HEK293 (cell line): ENCODE results near the gene USP24.

Experiments
- CTCF ChIA-PET: fragments of 350-600 bp; formaldehyde crosslinking; extraction: SDS; loops from one replicate; lab custom pipeline; 2021; ENCODE audit warnings: antibody characterized with exemption; lab: Yijun Ruan, JAX
- POLR2A ChIA-PET: fragments of 300-600 bp; formaldehyde crosslinking; extraction: SDS; loops from one replicate; lab custom pipeline; 2020; ENCODE audit warnings: antibody characterized with exemption, inconsistent platforms; lab: Yijun Ruan, JAX
- H3K27ac ChIP-seq: fragments of 200-500 bp; sonication (Bioruptor generic); 2 replicates; pipeline ENCODE4 v1.5.1; 2014; ENCODE audit warnings: low read depth, low read length, control low read depth, inconsistent platforms; ENCODE audit errors: extremely low read depth
- H3K36me3 ChIP-seq, 2 experiments: fragments of 200-500 bp in 1 of 2; sonication (Bioruptor generic) in 1 of 2; 1 replicate in 1 of 2; 2 replicates in 1 of 2; pipeline ENCODE4 v1.5.1; 2014 to 2017; ENCODE audit warnings: inconsistent platforms in 2 of 2, low read length in 2 of 2; ENCODE audit not compliant: control insufficient read depth in 2 of 2, insufficient read depth in 1 of 2
- H3K4me1 ChIP-seq: fragments of 200-500 bp; sonication (Bioruptor generic); 2 replicates; pipeline ENCODE4 v1.5.1; 2014; ENCODE audit warnings: mild to moderate bottlenecking, low read length, inconsistent platforms; ENCODE audit not compliant: control insufficient read depth, insufficient read depth
- H3K4me3 ChIP-seq: 2 replicates; pipeline ENCODE4 v1.5.1; 2011; ENCODE audit warnings: low read depth, mild to moderate bottlenecking, control low read depth, low read length, moderate library complexity
- H3K9me3 ChIP-seq: fragments of 200-500 bp; sonication (Bioruptor generic); 2 replicates; pipeline ENCODE4 v1.5.1; 2014; ENCODE audit warnings: low read depth, low read length, inconsistent platforms; ENCODE audit not compliant: control insufficient read depth, insufficient read depth
- GLIS1 ChIP-seq: fragments of 450-650 bp; formaldehyde crosslinking; IDR thresholded peaks from 2 replicates; pipeline ENCODE4 v1.5.1; 2016; ENCODE audit warnings: missing biosample characterization, missing genetic modification characterization
- KLF9 ChIP-seq: fragments of 450-650 bp; formaldehyde crosslinking; IDR thresholded peaks from 2 replicates; pipeline ENCODE4 v1.5.1; 2016; ENCODE audit warnings: missing biosample characterization, missing genetic modification characterization, low read depth
- MYNN ChIP-seq: fragments of 450-650 bp; formaldehyde crosslinking; IDR thresholded peaks from 2 replicates; pipeline ENCODE4 v1.5.1; 2016; ENCODE audit warnings: missing biosample characterization, missing genetic modification characterization, borderline replicate concordance
- PRDM4 ChIP-seq: fragments of 450-650 bp; formaldehyde crosslinking; IDR thresholded peaks from 2 replicates; pipeline ENCODE4 v1.5.1; 2017; ENCODE audit warnings: missing biosample characterization, missing genetic modification characterization
- REPIN1 ChIP-seq: fragments of 450-650 bp; formaldehyde crosslinking; IDR thresholded peaks from 2 replicates; pipeline ENCODE4 v1.5.1; 2017; ENCODE audit warnings: missing biosample characterization, missing genetic modification characterization, low read depth
- SETDB1 ChIP-seq: IDR thresholded peaks from one replicate; pipeline ENCODE4 v1.6.1; 2017; ENCODE audit warnings: mild to moderate bottlenecking, low read length, moderate library complexity, mixed read lengths; ENCODE audit not compliant: insufficient read length
- ZBTB17 ChIP-seq: fragments of 450-650 bp; formaldehyde crosslinking; IDR thresholded peaks from 2 replicates; pipeline ENCODE4 v1.5.1; 2016; ENCODE audit warnings: missing biosample characterization, missing genetic modification characterization
- ZBTB8A ChIP-seq: fragments of 450-650 bp; formaldehyde crosslinking; IDR thresholded peaks from 2 replicates; pipeline ENCODE4 v1.5.1; 2016; ENCODE audit warnings: missing biosample characterization, missing genetic modification characterization
- ZFP37 ChIP-seq: fragments of 450-650 bp; formaldehyde crosslinking; IDR thresholded peaks from 2 replicates; pipeline ENCODE4 v1.5.1; 2016; ENCODE audit warnings: missing biosample characterization, missing genetic modification characterization
- ZNF114 ChIP-seq: fragments of 450-650 bp; formaldehyde crosslinking; IDR thresholded peaks from 2 replicates; pipeline ENCODE4 v1.5.0; 2017; ENCODE audit warnings: missing biosample characterization, missing genetic modification characterization
- ZNF133 ChIP-seq: fragments of 450-650 bp; formaldehyde crosslinking; IDR thresholded peaks from 2 replicates; pipeline ENCODE4 v1.5.1; 2016; ENCODE audit warnings: missing biosample characterization, missing genetic modification characterization
- ZNF155 ChIP-seq: fragments of 450-650 bp; formaldehyde crosslinking; IDR thresholded peaks from 2 replicates; pipeline ENCODE4 v1.5.1; 2016; ENCODE audit warnings: missing biosample characterization, missing genetic modification characterization
- ZNF292 ChIP-seq: fragments of 450-650 bp; formaldehyde crosslinking; IDR thresholded peaks from 2 replicates; pipeline ENCODE4 v1.5.1; 2016; ENCODE audit warnings: low read depth, missing biosample characterization, missing genetic modification characterization, borderline replicate concordance
- ZNF37A ChIP-seq: fragments of 450-650 bp; IDR thresholded peaks from 2 replicates; pipeline ENCODE4 v1.5.1; 2018; ENCODE audit warnings: missing biosample characterization, missing genetic modification characterization
- ZNF404 ChIP-seq: fragments of 450-650 bp; formaldehyde crosslinking; IDR thresholded peaks from 2 replicates; pipeline ENCODE4 v1.5.1; 2017; ENCODE audit warnings: missing biosample characterization, missing genetic modification characterization
- ZNF521 ChIP-seq: fragments of 450-650 bp; formaldehyde crosslinking; IDR thresholded peaks from 2 replicates; pipeline ENCODE4 v1.5.1; 2017; ENCODE audit warnings: missing biosample characterization, mild to moderate bottlenecking, missing genetic modification characterization
- ZNF561 ChIP-seq: fragments of 450-650 bp; IDR thresholded peaks from 2 replicates; pipeline ENCODE4 v1.5.1; 2018; ENCODE audit warnings: missing biosample characterization, missing genetic modification characterization, borderline replicate concordance
- ZNF580 ChIP-seq: fragments of 450-650 bp; formaldehyde crosslinking; IDR thresholded peaks from 2 replicates; pipeline ENCODE4 v1.5.1; 2016; ENCODE audit warnings: missing biosample characterization, missing genetic modification characterization
- ZNF585B ChIP-seq: fragments of 450-650 bp; formaldehyde crosslinking; IDR thresholded peaks from 2 replicates; pipeline ENCODE4 v1.5.1; 2016; ENCODE audit warnings: missing biosample characterization, missing genetic modification characterization
- ZNF610 ChIP-seq: fragments of 450-650 bp; formaldehyde crosslinking; IDR thresholded peaks from 2 replicates; pipeline ENCODE4 v1.5.1; 2016; ENCODE audit warnings: missing biosample characterization, missing genetic modification characterization, borderline replicate concordance
- ZNF623 ChIP-seq: fragments of 450-650 bp; formaldehyde crosslinking; IDR thresholded peaks from 2 replicates; pipeline ENCODE4 v1.5.1; 2016; ENCODE audit warnings: missing biosample characterization, missing genetic modification characterization
- ZNF677 ChIP-seq: fragments of 450-650 bp; IDR thresholded peaks from 2 replicates; pipeline ENCODE4 v1.5.0; 2018; ENCODE audit warnings: missing biosample characterization, mild to moderate bottlenecking, missing genetic modification characterization, moderate library complexity
- ZNF785 ChIP-seq: fragments of 450-650 bp; formaldehyde crosslinking; IDR thresholded peaks from 2 replicates; pipeline ENCODE4 v1.5.1; 2016; ENCODE audit warnings: missing biosample characterization, missing genetic modification characterization
- ZSCAN4 ChIP-seq: fragments of 450-650 bp; formaldehyde crosslinking; IDR thresholded peaks from 2 replicates; pipeline ENCODE4 v1.5.1; 2017; ENCODE audit warnings: missing biosample characterization, missing genetic modification characterization

USP24 gene

GRCh38 chr1:55048453-55049270 lies 166.5 kb downstream of the USP24 start:
- TF ChIP-seq ZNF292 = no peak
- no peak for TF ChIP-seq MYNN (tag by site-specific recombination)
- TF ChIP-seq ZNF37A (tag by site-specific recombination) = no peak
- no peak for TF ChIP-seq ZNF114 (tag by site-specific recombination)
- TF ChIP-seq ZSCAN4 (tag by site-specific recombination) = no peak
- TF ChIP-seq ZNF155 (tag by site-specific recombination) = no peak
- TF ChIP-seq KLF9 (tag by site-specific recombination) = no peak
- ChIA-PET POLR2A (interaction anchor here (0.6 kb wide), 1 partner anchor 228 kb away, joined by 3 read pairs; no protein-coding TSS in a partner anchor), CTCF (interaction anchor here (0.5 kb wide), 1 partner anchor 963 kb away, joined by 4 read pairs; no protein-coding TSS in a partner anchor)
- no peaks in the 10 kb centered on the region for H3K9me3 ChIP-seq
- no peaks in the 10 kb centered on the region for H3K36me3 ChIP-seq
- no peak overlapping the region for H3K4me3 ChIP-seq
- H3K4me1 ChIP-seq = no peaks in the 10 kb centered on the region
- H3K27ac ChIP-seq = no peak overlapping the region

GRCh38 chr1:55047611-55048010 lies 167.6 kb downstream of the USP24 start:
- ChIA-PET CTCF (no interaction called here), POLR2A (no interaction called here)
- H3K36me3 ChIP-seq = no peaks in the 10 kb centered on the region
- H3K4me3 ChIP-seq = no peak overlapping the region
- no peak overlapping the region for H3K27ac ChIP-seq
- no peaks in the 10 kb centered on the region for H3K4me1 ChIP-seq
- no peak for TF ChIP-seq ZNF404
- TF ChIP-seq ZNF155 (tag by site-specific recombination) = no peak
- no peak for TF ChIP-seq ZNF585B (tag by site-specific recombination)
- no peak for TF ChIP-seq ZFP37 (tag by site-specific recombination)
- TF ChIP-seq ZNF677 (tag by site-specific recombination) = no peak
- no peak for TF ChIP-seq ZNF561 (tag by site-specific recombination)
- TF ChIP-seq ZNF623 (tag by site-specific recombination) = no peak
- TF ChIP-seq ZBTB8A (tag by site-specific recombination) = no peak
- no peak for TF ChIP-seq ZNF521 (tag by site-specific recombination)
- no peak for TF ChIP-seq ZNF610
- no peak for TF ChIP-seq ZBTB17
- no peak for TF ChIP-seq GLIS1 (tag by site-specific recombination)
- TF ChIP-seq PRDM4 (tag by site-specific recombination) = no peak
- no peak for TF ChIP-seq REPIN1
- TF ChIP-seq ZNF133 = no peak
- no peak for TF ChIP-seq ZNF580 (tag by site-specific recombination)
- no peak for TF ChIP-seq SETDB1
- no peak for TF ChIP-seq ZNF785 (tag by site-specific recombination)
- H3K9me3 ChIP-seq = no peaks in the 10 kb centered on the region
